GM23338 (cell line): ENCODE results near the gene ATP8A2. TPM values are rescaled to one million over a fixed set of nuclear protein-coding genes. Genes with fewer than 3 reads are reported as not detected.

Source experiments
- ATAC-seq: fragments of 200-7000 bp; cut with Tn5 transposase; 3 replicates; pipeline ENCODE4 v1.9.1; 2020
- DNase-seq: peaks from one replicate; pipeline ENCODE4 v3.0.0-alpha.2; 2015; ENCODE audit warnings: low spot score
- H2AFZ ChIP-seq: fragments of 200-600 bp; sonication (generic); 2 replicates; pipeline ENCODE4 v1.8.0; 2016; ENCODE audit warnings: antibody characterized with exemption, mild to moderate bottlenecking, moderate library complexity
- H3F3A ChIP-seq: fragments of 200-600 bp; sonication (generic); replicated peaks from 2 replicates; pipeline ENCODE4 v1.8.0; 2017; ENCODE audit warnings: antibody characterized with exemption, mixed run types, low read depth
- H3K27ac ChIP-seq: fragments of 200-600 bp; sonication (generic); 2 replicates; pipeline ENCODE4 v1.6.1; 2016; ENCODE audit warnings: low read depth
- H3K27me3 ChIP-seq: fragments of 200-600 bp; sonication (generic); 2 replicates; pipeline ENCODE4 v1.8.0; 2016; ENCODE audit warnings: mild to moderate bottlenecking, mixed run types, moderate library complexity; ENCODE audit not compliant: insufficient read depth
- H3K36me3 ChIP-seq: fragments of 200-600 bp; sonication (generic); 2 replicates; pipeline ENCODE4 v1.8.0; 2016; ENCODE audit warnings: mild to moderate bottlenecking; ENCODE audit not compliant: insufficient read depth
- H3K4me1 ChIP-seq: fragments of 200-600 bp; sonication (generic); 2 replicates; pipeline ENCODE4 v1.8.0; 2016; ENCODE audit warnings: mild to moderate bottlenecking, moderate library complexity; ENCODE audit not compliant: insufficient read depth
- H3K4me2 ChIP-seq: fragments of 200-600 bp; sonication (generic); 2 replicates; pipeline ENCODE4 v1.7.1; 2017; ENCODE audit warnings: mixed run types
- H3K4me3 ChIP-seq: fragments of 200-600 bp; sonication (generic); 2 replicates; pipeline ENCODE4 v1.6.1; 2016; ENCODE audit warnings: mixed run types
- H3K79me2 ChIP-seq: fragments of 200-600 bp; sonication (generic); replicated peaks from 2 replicates; pipeline ENCODE4 v1.8.0; 2017; ENCODE audit warnings: mild to moderate bottlenecking; ENCODE audit not compliant: insufficient read depth
- H3K9me2 ChIP-seq: fragments of 200-600 bp; sonication (generic); 2 replicates; pipeline ENCODE4 v1.8.0; 2017; ENCODE audit not compliant: insufficient read depth
- H4K20me1 ChIP-seq: fragments of 200-600 bp; sonication (generic); replicated peaks from 2 replicates; pipeline ENCODE4 v1.8.0; 2017; ENCODE audit warnings: mild to moderate bottlenecking; ENCODE audit not compliant: insufficient read depth
- H3K27ac Mint-ChIP-seq: 2 replicates; pipeline ENCODE4 v1.8.0; 2020; ENCODE audit warnings: inconsistent platforms, mild to moderate bottlenecking, moderate library complexity, mixed read lengths
- H3K27me3 Mint-ChIP-seq: 3 replicates; pipeline ENCODE4 v1.8.0; 2022; ENCODE audit warnings: low read depth, mild to moderate bottlenecking, moderate library complexity, mixed read lengths, inconsistent platforms; ENCODE audit not compliant: insufficient read depth, poor library complexity
- H3K36me3 Mint-ChIP-seq: 3 replicates; pipeline ENCODE4 v1.8.0; 2021; ENCODE audit warnings: low read depth, mild to moderate bottlenecking, inconsistent platforms, moderate library complexity, mixed read lengths
- H3K4me1 Mint-ChIP-seq: 3 replicates; pipeline ENCODE4 v1.8.0; 2020; ENCODE audit warnings: mild to moderate bottlenecking, inconsistent platforms, mixed read lengths
- H3K4me3 Mint-ChIP-seq: 3 replicates; pipeline ENCODE4 v1.8.0; 2021; ENCODE audit warnings: moderate library complexity, mild to moderate bottlenecking, inconsistent platforms, mixed read lengths
- H3K9me3 Mint-ChIP-seq: 3 replicates; pipeline ENCODE4 v1.8.0; 2020; ENCODE audit warnings: moderate library complexity, mild to moderate bottlenecking, inconsistent platforms, mixed read lengths
- CTCF ChIP-seq, 2 experiments: fragments of 200-600 bp in 1 of 2; sonication (generic) in 1 of 2; conservative IDR thresholded peaks; 2 replicates each; pipeline versions ENCODE4 v1.5.1 to v1.6.1; 2016 to 2017; ENCODE audit warnings: antibody characterized with exemption in 2 of 2, low read depth in 2 of 2, mild to moderate bottlenecking in 2 of 2, moderate library complexity in 1 of 2
- ETS1 ChIP-seq: IDR thresholded peaks from 2 replicates; pipeline ENCODE4 v1.6.1; 2016; ENCODE audit warnings: antibody characterized with exemption
- EZH2 ChIP-seq: fragments of 200-600 bp; sonication (generic); IDR thresholded peaks from one replicate; pipeline ENCODE4 v1.8.0; 2017; ENCODE audit warnings: antibody characterized with exemption, mild to moderate bottlenecking, low read depth; ENCODE audit not compliant: unreplicated experiment
- JUNB ChIP-seq: IDR thresholded peaks from one replicate; pipeline ENCODE4 v1.6.1; 2016; ENCODE audit warnings: antibody characterized with exemption; ENCODE audit not compliant: unreplicated experiment
- NANOG ChIP-seq: IDR thresholded peaks from 2 replicates; pipeline ENCODE4 v1.6.1; 2016; ENCODE audit warnings: antibody characterized with exemption, borderline replicate concordance
- REST ChIP-seq: IDR thresholded peaks from one replicate; pipeline ENCODE4 v1.6.1; 2018; ENCODE audit warnings: antibody characterized with exemption; ENCODE audit not compliant: unreplicated experiment
- STAT1 ChIP-seq: IDR thresholded peaks from one replicate; pipeline ENCODE4 v1.6.1; 2016; ENCODE audit warnings: antibody characterized with exemption; ENCODE audit not compliant: unreplicated experiment
- ZNF114 ChIP-seq: fragments of 250-450 bp; sonication (Bioruptor Pico); IDR thresholded peaks from 2 replicates; pipeline ENCODE4 v1.5.0; 2020; ENCODE audit warnings: mild to moderate bottlenecking, moderate library complexity
- ZNF462 ChIP-seq: fragments of 250-450 bp; sonication (Bioruptor Pico); IDR thresholded peaks from 2 replicates; pipeline ENCODE4 v1.5.0; 2020; ENCODE audit warnings: mild to moderate bottlenecking, moderate library complexity
- polyA plus RNA-seq: library from polyadenylated mRNA; unstranded; fragments of >200 nt; fragmentation: Nextera tagmentation; extraction: Ambion mirVana; gene quantifications from 2 replicates; pipeline ENCODE4 v1.2.1, GENCODE V29; 2016
- total RNA-seq: library from RNA; depleted of rRNA; stranded (reverse); fragments of >200 nt; shearing (Covaris generic); gene quantifications from 2 replicates; pipeline ENCODE4 v1.2.3, GENCODE V29; 2014

Gene ATP8A2
- total and polyA plus RNA-seq, 2 experiments from 2014 or later, result 5.7 to 8.8 TPM

GRCh38 chr13:25768838-25769237 lies 397.1 kb downstream of the ATP8A2 start:
- no peaks in the 10 kb centered on the region for H3K9me3 Mint-ChIP-seq
- Histone ChIP-seq H3K9me2 (no peaks in the 10 kb centered on the region), H3K27me3 (no peaks in the 10 kb centered on the region), H3K27ac (no peak overlapping the region), H2AFZ (no peak overlapping the region), H3K4me1 (peaks cover 31% of the 10 kb centered on the region), H3F3A (no peaks in the 10 kb centered on the region), H4K20me1 (no peaks in the 10 kb centered on the region), H3K36me3 (no peaks in the 10 kb centered on the region), H3K4me3 (no peak overlapping the region), H3K79me2 (no peaks in the 10 kb centered on the region), H3K4me2 (no peak overlapping the region)
- peaks cover 38% of the 10 kb centered on the region for H3K4me1 Mint-ChIP-seq
- peaks cover 6% of the 10 kb centered on the region for H3K27me3 Mint-ChIP-seq
- TF ChIP-seq JUNB (no peak), ETS1 (no peak), ZNF462 (no peak), NANOG (no peak), STAT1 (no peak), ZNF114 (no peak)
- H3K36me3 Mint-ChIP-seq, result no peaks in the 10 kb centered on the region; the same call in 2 of the 3 replicates
- no peak overlapping the region for H3K4me3 Mint-ChIP-seq
- DNase-seq (no peak), ATAC-seq (no peak)
- no peak overlapping the region for H3K27ac Mint-ChIP-seq

- peak overlapping the region; percentile 67 for H3K4me2 ChIP-seq
- TF ChIP-seq CTCF (conservative IDR thresholded peaks at IDR 0.05; ENCODE audit: low read depth in 2 of 2) (no peak), STAT1 (no peak), EZH2 (no peak), ZNF114 (no peak), JUNB (no peak), REST (no peak)
These were observed 398.8 kb downstream of the ATP8A2 start for GRCh38 chr13:25770601-25771000.

More at GRCh38 chr13:25770601-25771000, 398.8 kb downstream of the ATP8A2 start:
- ATAC-seq, result peak; percentile 48
- Histone ChIP-seq H3K36me3 (no peaks in the 10 kb centered on the region), H3K4me3 (no peak overlapping the region; the same call in 1 of the 2 replicates), H4K20me1 (no peaks in the 10 kb centered on the region), H3K9me2 (no peaks in the 10 kb centered on the region), H3K27ac (no peak overlapping the region), H3F3A (no peaks in the 10 kb centered on the region), H3K27me3 (no peaks in the 10 kb centered on the region), H3K79me2 (no peaks in the 10 kb centered on the region), H3K4me1 (peaks cover 26% of the 10 kb centered on the region), H2AFZ (peak overlapping the region; percentile 66; the same call in 1 of the 2 replicates)
- Mint-ChIP-seq H3K9me3 (no peaks in the 10 kb centered on the region), H3K4me3 (no peak overlapping the region), H3K36me3 (no peaks in the 10 kb centered on the region; the same call in 2 of the 3 replicates), H3K27ac (no peak overlapping the region), H3K4me1 (peaks cover 30% of the 10 kb centered on the region), H3K27me3 (peaks cover 6% of the 10 kb centered on the region)
- DNase-seq, result no peak
